Measurements from ENCODE around the gene MTF2. TPM values are rescaled to one million over a fixed set of nuclear protein-coding genes. Genes with fewer than 3 reads are reported as not detected.

MTF2 gene
- total and polyA plus RNA-seq, 9 of the 15 experiments (the other 6 are each of a cell fraction or from before 2014, with no cell fraction given), result 29.3 to 124 (median 57.7) TPM

DNA sequence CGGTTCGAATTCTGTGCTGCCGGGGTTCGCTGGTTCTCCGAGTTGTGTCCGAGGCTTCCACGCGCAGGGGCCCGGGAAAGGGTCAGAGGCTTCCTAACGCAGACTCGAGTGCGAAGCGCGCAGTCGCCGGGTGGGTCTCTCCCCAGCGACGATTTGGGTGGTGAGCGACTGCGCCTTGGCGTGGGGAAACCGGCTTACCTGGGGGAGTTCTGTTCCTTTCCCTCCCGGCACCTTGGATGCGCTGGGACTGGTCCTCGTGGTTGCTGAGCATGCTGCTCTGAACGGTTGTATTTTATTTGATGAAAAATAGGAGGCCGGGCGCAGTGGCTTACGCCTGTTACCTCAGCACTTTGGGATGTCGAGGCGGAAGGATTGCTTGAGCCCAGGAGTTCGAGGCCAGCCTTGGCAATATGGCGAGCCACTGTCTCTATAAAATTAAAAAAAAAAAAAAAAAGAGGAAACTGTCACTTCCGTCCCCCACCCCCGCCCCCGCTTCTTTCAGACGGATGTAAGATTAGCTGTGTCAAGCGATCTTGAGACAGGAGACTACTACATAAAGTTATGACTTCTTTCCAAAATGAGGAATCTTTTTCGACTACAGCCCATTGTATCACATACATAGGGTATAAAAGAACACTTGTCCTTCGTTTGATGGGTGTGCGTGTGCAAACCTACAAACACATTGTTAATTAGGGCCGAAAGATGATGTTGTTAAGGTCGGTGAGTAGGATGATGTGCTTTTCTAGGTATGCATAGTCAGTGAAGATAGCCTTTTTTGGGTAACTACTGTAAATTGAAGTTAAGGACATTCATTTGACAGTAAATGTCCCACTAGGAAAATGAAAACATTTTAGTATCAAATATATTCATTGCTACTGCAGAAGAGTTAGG lies 101.9 kb downstream of the MTF2 start, which contains the start of gene CCDC18 (continued):
- TF ChIP-seq ZNF586 (CRISPR knock-in tag; conservative IDR thresholded peaks at IDR 0.05) (no peak), MEF2A (IDR thresholded peaks at IDR 0.05; ENCODE audit: control insufficient read depth, low read depth, low read length) (no peak), ZNF124 (CRISPR knock-in tag; IDR thresholded peaks at IDR 0.05) (no peak), SMAD2 (IDR thresholded peaks at IDR 0.05; ENCODE audit: low read depth, low read length) (no peak), ZNF77 (CRISPR knock-in tag; IDR thresholded peaks at IDR 0.05) (no peak), ZNF668 (CRISPR knock-in tag; IDR thresholded peaks at IDR 0.05) (no peak), RFX5 (IDR thresholded peaks at IDR 0.05; ENCODE audit: low read depth, low read length) (no peak), CBX2 (IDR thresholded peaks at IDR 0.05; ENCODE audit: insufficient read depth, low read length, poor library complexity, severe bottlenecking) (no peak), SREBF2 (CRISPR knock-in tag; IDR thresholded peaks at IDR 0.05) (no peak), NCOA2 (IDR thresholded peaks at IDR 0.05; ENCODE audit: partially characterized antibody in 2 of 2) (no peak), ZNF766 (CRISPR knock-in tag; conservative IDR thresholded peaks at IDR 0.05) (peak; percentile 53), RCOR1 (IDR thresholded peaks at IDR 0.05; ENCODE audit: borderline replicate concordance in 1 of 2, low read depth in 2 of 2, low read length in 2 of 2) (no peak; a peak in 1 of 4 replicates), ZC3H8 (IDR thresholded peaks at IDR 0.05) (no peak), SMARCE1 (IDR thresholded peaks at IDR 0.05) (peak; percentile 39)
- TF ChIP-seq, protein P1, sequence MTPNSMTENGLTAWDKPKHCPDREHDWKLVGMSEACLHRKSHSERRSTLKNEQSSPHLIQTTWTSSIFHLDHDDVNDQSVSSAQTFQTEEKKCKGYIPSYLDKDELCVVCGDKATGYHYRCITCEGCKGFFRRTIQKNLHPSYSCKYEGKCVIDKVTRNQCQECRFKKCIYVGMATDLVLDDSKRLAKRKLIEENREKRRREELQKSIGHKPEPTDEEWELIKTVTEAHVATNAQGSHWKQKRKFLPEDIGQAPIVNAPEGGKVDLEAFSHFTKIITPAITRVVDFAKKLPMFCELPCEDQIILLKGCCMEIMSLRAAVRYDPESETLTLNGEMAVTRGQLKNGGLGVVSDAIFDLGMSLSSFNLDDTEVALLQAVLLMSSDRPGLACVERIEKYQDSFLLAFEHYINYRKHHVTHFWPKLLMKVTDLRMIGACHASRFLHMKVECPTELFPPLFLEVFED (CRISPR knock-in tag; conservative IDR thresholded peaks at IDR 0.05), result no peak
- TF ChIP-seq, protein P2, sequence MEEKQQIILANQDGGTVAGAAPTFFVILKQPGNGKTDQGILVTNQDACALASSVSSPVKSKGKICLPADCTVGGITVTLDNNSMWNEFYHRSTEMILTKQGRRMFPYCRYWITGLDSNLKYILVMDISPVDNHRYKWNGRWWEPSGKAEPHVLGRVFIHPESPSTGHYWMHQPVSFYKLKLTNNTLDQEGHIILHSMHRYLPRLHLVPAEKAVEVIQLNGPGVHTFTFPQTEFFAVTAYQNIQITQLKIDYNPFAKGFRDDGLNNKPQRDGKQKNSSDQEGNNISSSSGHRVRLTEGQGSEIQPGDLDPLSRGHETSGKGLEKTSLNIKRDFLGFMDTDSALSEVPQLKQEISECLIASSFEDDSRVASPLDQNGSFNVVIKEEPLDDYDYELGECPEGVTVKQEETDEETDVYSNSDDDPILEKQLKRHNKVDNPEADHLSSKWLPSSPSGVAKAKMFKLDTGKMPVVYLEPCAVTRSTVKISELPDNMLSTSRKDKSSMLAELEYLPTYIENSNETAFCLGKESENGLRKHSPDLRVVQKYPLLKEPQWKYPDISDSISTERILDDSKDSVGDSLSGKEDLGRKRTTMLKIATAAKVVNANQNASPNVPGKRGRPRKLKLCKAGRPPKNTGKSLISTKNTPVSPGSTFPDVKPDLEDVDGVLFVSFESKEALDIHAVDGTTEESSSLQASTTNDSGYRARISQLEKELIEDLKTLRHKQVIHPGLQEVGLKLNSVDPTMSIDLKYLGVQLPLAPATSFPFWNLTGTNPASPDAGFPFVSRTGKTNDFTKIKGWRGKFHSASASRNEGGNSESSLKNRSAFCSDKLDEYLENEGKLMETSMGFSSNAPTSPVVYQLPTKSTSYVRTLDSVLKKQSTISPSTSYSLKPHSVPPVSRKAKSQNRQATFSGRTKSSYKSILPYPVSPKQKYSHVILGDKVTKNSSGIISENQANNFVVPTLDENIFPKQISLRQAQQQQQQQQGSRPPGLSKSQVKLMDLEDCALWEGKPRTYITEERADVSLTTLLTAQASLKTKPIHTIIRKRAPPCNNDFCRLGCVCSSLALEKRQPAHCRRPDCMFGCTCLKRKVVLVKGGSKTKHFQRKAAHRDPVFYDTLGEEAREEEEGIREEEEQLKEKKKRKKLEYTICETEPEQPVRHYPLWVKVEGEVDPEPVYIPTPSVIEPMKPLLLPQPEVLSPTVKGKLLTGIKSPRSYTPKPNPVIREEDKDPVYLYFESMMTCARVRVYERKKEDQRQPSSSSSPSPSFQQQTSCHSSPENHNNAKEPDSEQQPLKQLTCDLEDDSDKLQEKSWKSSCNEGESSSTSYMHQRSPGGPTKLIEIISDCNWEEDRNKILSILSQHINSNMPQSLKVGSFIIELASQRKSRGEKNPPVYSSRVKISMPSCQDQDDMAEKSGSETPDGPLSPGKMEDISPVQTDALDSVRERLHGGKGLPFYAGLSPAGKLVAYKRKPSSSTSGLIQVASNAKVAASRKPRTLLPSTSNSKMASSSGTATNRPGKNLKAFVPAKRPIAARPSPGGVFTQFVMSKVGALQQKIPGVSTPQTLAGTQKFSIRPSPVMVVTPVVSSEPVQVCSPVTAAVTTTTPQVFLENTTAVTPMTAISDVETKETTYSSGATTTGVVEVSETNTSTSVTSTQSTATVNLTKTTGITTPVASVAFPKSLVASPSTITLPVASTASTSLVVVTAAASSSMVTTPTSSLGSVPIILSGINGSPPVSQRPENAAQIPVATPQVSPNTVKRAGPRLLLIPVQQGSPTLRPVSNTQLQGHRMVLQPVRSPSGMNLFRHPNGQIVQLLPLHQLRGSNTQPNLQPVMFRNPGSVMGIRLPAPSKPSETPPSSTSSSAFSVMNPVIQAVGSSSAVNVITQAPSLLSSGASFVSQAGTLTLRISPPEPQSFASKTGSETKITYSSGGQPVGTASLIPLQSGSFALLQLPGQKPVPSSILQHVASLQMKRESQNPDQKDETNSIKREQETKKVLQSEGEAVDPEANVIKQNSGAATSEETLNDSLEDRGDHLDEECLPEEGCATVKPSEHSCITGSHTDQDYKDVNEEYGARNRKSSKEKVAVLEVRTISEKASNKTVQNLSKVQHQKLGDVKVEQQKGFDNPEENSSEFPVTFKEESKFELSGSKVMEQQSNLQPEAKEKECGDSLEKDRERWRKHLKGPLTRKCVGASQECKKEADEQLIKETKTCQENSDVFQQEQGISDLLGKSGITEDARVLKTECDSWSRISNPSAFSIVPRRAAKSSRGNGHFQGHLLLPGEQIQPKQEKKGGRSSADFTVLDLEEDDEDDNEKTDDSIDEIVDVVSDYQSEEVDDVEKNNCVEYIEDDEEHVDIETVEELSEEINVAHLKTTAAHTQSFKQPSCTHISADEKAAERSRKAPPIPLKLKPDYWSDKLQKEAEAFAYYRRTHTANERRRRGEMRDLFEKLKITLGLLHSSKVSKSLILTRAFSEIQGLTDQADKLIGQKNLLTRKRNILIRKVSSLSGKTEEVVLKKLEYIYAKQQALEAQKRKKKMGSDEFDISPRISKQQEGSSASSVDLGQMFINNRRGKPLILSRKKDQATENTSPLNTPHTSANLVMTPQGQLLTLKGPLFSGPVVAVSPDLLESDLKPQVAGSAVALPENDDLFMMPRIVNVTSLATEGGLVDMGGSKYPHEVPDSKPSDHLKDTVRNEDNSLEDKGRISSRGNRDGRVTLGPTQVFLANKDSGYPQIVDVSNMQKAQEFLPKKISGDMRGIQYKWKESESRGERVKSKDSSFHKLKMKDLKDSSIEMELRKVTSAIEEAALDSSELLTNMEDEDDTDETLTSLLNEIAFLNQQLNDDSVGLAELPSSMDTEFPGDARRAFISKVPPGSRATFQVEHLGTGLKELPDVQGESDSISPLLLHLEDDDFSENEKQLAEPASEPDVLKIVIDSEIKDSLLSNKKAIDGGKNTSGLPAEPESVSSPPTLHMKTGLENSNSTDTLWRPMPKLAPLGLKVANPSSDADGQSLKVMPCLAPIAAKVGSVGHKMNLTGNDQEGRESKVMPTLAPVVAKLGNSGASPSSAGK (IDR thresholded peaks at IDR 0.05), result peak; percentile 72

Data from K562 (cell line).